Gastroesophageal sphincter (tissue), 4 donors: Measurements from ENCODE around the gene TGFB1. TPM values are rescaled to one million over a fixed set of nuclear protein-coding genes. Genes with fewer than 3 reads are reported as not detected.

Experiments
- ATAC-seq: fragments of 150-250 bp; one replicate; pipeline ENCODE4 v1.9.1; 2016; ENCODE audit warnings: mild to moderate bottlenecking, moderate library complexity
- H3K27ac ChIP-seq, 4 donors: fragments of 200-600 bp; sonication (generic) in 3 of 4; 1 replicate in 3 of 4; 2 replicates in 1 of 4; pipeline ENCODE4 v1.5.1; 2016 to 2019
- H3K27me3 ChIP-seq: fragments of 200-600 bp; sonication (generic); one replicate; pipeline ENCODE4 v1.5.1; 2019
- H3K36me3 ChIP-seq, 2 donors: fragments of 200-600 bp; sonication (generic); one replicate each; pipeline ENCODE4 v1.5.1; 2019; ENCODE audit warnings: control low read depth in 1 of 2
- H3K4me1 ChIP-seq, 3 donors: fragments of 200-600 bp; sonication (generic); 1 replicate in 2 of 3; 2 replicates in 1 of 3; pipeline ENCODE4 v1.5.1; 2016 to 2019; ENCODE audit warnings: control low read depth in 2 of 3
- H3K4me3 ChIP-seq, 2 donors: fragments of 200-600 bp; sonication (generic); one replicate each; pipeline ENCODE4 v1.5.1; 2019; ENCODE audit warnings: mild to moderate bottlenecking in 1 of 2, moderate library complexity in 1 of 2
- H3K9me3 ChIP-seq, 3 donors: fragments of 200-600 bp; sonication (generic); one replicate each; pipeline ENCODE4 v1.5.1; 2017 to 2019; ENCODE audit warnings: control low read depth in 2 of 3
- CTCF ChIP-seq, 4 experiments: fragments of 200-600 bp in 2 of 4; fragments of 450-650 bp in 2 of 4; sonication (generic) in 1 of 4; IDR thresholded peaks; one replicate each; pipeline ENCODE4 v1.5.1; 2017 to 2019; ENCODE audit warnings: antibody characterized with exemption in 4 of 4, mild to moderate bottlenecking in 2 of 4, moderate library complexity in 2 of 4
- EP300 ChIP-seq: sonication (generic); formaldehyde crosslinking; IDR thresholded peaks from one replicate; pipeline ENCODE4 v1.6.1; 2017; ENCODE audit warnings: antibody characterized with exemption, mild to moderate bottlenecking
- POLR2A ChIP-seq, 2 donors: fragments of 450-650 bp; IDR thresholded peaks; one replicate each; pipeline ENCODE4 v1.6.1; 2017; ENCODE audit warnings: antibody characterized with exemption in 2 of 2, mild to moderate bottlenecking in 2 of 2, moderate library complexity in 1 of 2
- POLR2AphosphoS5 ChIP-seq: sonication (generic); formaldehyde crosslinking; IDR thresholded peaks from one replicate; pipeline ENCODE4 v1.6.1; 2017; ENCODE audit warnings: antibody characterized with exemption
- WGBS, 2 donors: methylation state at CpG; one replicate each; pipeline ENCODE4 v1.1.5; 2018; ENCODE audit warnings: low coverage in 1 of 2; 5-methylcytosine and 5-hydroxymethylcytosine counted together
- total RNA-seq, 4 donors: library from RNA; depleted of rRNA; stranded (reverse); fragments of >200 nt; gene quantifications; one replicate each; pipeline ENCODE4 v1.1.0, GENCODE V29; 2016

Gene TGFB1
- total RNA-seq = 10 to 100 TPM; 12.9 to 39.3 (median 22.1) TPM

GRCh38 chr19:41353466-41354342, at the start of gene TGFB1:
Gene TGFB1 (minus strand): TSS chr19:41353922. CDS start chr19:41353044, 878 bp downstream.
- no peaks in the 10 kb centered on the region for H3K9me3 ChIP-seq
- H3K27ac ChIP-seq = peak within 1 kb of the TSS; percentile 59 to 90 (median 89)
- no peaks in the 10 kb centered on the region for H3K36me3 ChIP-seq
- H3K4me3 ChIP-seq = peak within 1 kb of the TSS; percentile 75 to 92
- peaks cover 0 to 63% (median 6%) of the 10 kb centered on the region in 3 donors for H3K4me1 ChIP-seq
- TF ChIP-seq CTCF (IDR thresholded peaks at IDR 0.05) = peak in 3 of 4 experiments; percentile 85 to 98 (median 89)
- TF ChIP-seq EP300 = no peak
- TF ChIP-seq POLR2AphosphoS5 = peak; percentile 52
- peak; percentile 51 to 71 for TF ChIP-seq POLR2A (IDR thresholded peaks at IDR 0.05)
- no peaks in the 10 kb centered on the region for H3K27me3 ChIP-seq
- peak; percentile 84 for ATAC-seq
- WGBS, 2 donors = 0 to 1% methylated on average over 12 to 15 of the region's 78 CpGs

- Histone ChIP-seq H3K27me3 (no peaks in the 10 kb centered on the region), H3K27ac (no peak overlapping the region), H3K9me3 (no peaks in the 10 kb centered on the region), H3K4me3 (no peak overlapping the region), H3K4me1 (peaks cover 4 to 83% (median 5%) of the 10 kb centered on the region in 3 donors), H3K36me3 (peaks cover 0 to 40% of the 10 kb centered on the region in 2 donors)
- no peak for ATAC-seq
- TF ChIP-seq EP300 (no peak), POLR2A (IDR thresholded peaks at IDR 0.05) (no peak)
- 73 to 80% methylated on average over 3 of the region's 3 CpGs for WGBS, 2 donors
Observed at GRCh38 chr19:41402010-41402409, 48.3 kb upstream of the TGFB1 start.

- Histone ChIP-seq H3K36me3 (peaks cover 0 to 40% of the 10 kb centered on the region in 2 donors), H3K9me3 (no peaks in the 10 kb centered on the region), H3K4me3 (no peak overlapping the region), H3K4me1 (peaks cover 4 to 83% (median 10%) of the 10 kb centered on the region in 3 donors), H3K27me3 (no peaks in the 10 kb centered on the region), H3K27ac (peak overlapping the region in 1 of 4 donors; percentile 23)
- no peak for ATAC-seq
- TF ChIP-seq EP300 = no peak
- no peak for TF ChIP-seq POLR2A (IDR thresholded peaks at IDR 0.05)
- TF ChIP-seq CTCF (IDR thresholded peaks at IDR 0.05) = no peak
- TF ChIP-seq POLR2AphosphoS5 = no peak
- 42 to 63% methylated on average over 2 of the region's 4 CpGs for WGBS, 2 donors
Observed at GRCh38 chr19:41401483-41401882, 47.8 kb upstream of the TGFB1 start.

- H3K4me3 ChIP-seq = no peak overlapping the region
- peaks cover 0 to 30% of the 10 kb centered on the region in 2 donors for H3K36me3 ChIP-seq
- no peak overlapping the region for H3K27ac ChIP-seq
- WGBS, 2 donors = 83 to 100% methylated on average over 1 of the region's 2 CpGs
- H3K4me1 ChIP-seq = peaks cover 4 to 80% (median 11%) of the 10 kb centered on the region in 3 donors
- no peak for ATAC-seq
- H3K27me3 ChIP-seq = no peaks in the 10 kb centered on the region
- no peaks in the 10 kb centered on the region for H3K9me3 ChIP-seq
- TF ChIP-seq POLR2AphosphoS5 (no peak), POLR2A (IDR thresholded peaks at IDR 0.05) (no peak), CTCF (IDR thresholded peaks at IDR 0.05) (no peak), EP300 (no peak)
Observed at GRCh38 chr19:41399525-41399924, 45.8 kb upstream of the TGFB1 start.

GRCh38 chr19:41399091-41399490, 45.4 kb upstream of the TGFB1 start:
- Histone ChIP-seq H3K4me1 (peaks cover 4 to 79% (median 11%) of the 10 kb centered on the region in 3 donors), H3K9me3 (no peaks in the 10 kb centered on the region), H3K36me3 (peaks cover 0 to 30% of the 10 kb centered on the region in 2 donors), H3K4me3 (peak overlapping the region in 1 of 2 donors; percentile 93), H3K27ac (no peak overlapping the region), H3K27me3 (no peaks in the 10 kb centered on the region)
- TF ChIP-seq POLR2A (IDR thresholded peaks at IDR 0.05) = no peak
- TF ChIP-seq CTCF (IDR thresholded peaks at IDR 0.05) = no peak
- no peak for TF ChIP-seq EP300
- TF ChIP-seq POLR2AphosphoS5 = no peak
- 70 to 78% methylated on average over 3 of the region's 3 CpGs for WGBS, 2 donors
- no peak for ATAC-seq
